Smooth muscle cell (in vitro differentiated cells): ENCODE measurements around the gene CTAGE6. TPM values are rescaled to one million over a fixed set of nuclear protein-coding genes. Genes with fewer than 3 reads are reported as not detected.

Experiments
- polyA plus RNA-seq: library from polyadenylated mRNA; unstranded; fragments of >200 nt; fragmentation: Nextera tagmentation; extraction: Ambion mirVana; gene quantifications from 2 replicates; pipeline ENCODE4 v1.2.1, GENCODE V29; 2016
- small RNA-seq: library from RNA; depleted of rRNA; stranded (forward); fragments of <200 nt; gene quantifications from one replicate; pipeline ENCODE3, GENCODE V24; 2014
- total RNA-seq: library from RNA; depleted of rRNA; stranded (reverse); fragments of >200 nt; gene quantifications from 2 replicates; pipeline ENCODE4 v1.2.3, GENCODE V29; 2014

Gene CTAGE6
- total and polyA plus RNA-seq, 2 experiments from 2014 or later = not detected

Small RNA genes within 50 kb of the gene (small RNA-seq; reads per million reads assigned to genes)
- gene RNU6-267P = not detected

Other genes with a start within 250 kb of the CTAGE6 start
- gene CTAGE15, start 185.9 kb downstream of the CTAGE6 start, total RNA-seq = 0.18 and 1.8 TPM in 2 replicates
- gene CTAGE15, start 185.9 kb downstream of the CTAGE6 start, polyA plus RNA-seq = 0.14 and 0.15 TPM in 2 replicates
- 6.0 and 6.2 TPM in 2 replicates for gene TCAF2, start 136.7 kb downstream of the CTAGE6 start, total RNA-seq
- gene TCAF2, start 136.7 kb downstream of the CTAGE6 start, polyA plus RNA-seq = 3.4 and 4.6 TPM in 2 replicates
- 177 and 237 TPM in 2 replicates for gene TCAF1, start 144.5 kb upstream of the CTAGE6 start, total RNA-seq
- 108 and 147 TPM in 2 replicates for gene TCAF1, start 144.5 kb upstream of the CTAGE6 start, polyA plus RNA-seq
- gene OR2F2, start 177.5 kb upstream of the CTAGE6 start, total RNA-seq = not detected in 2 replicates
- not detected in 2 replicates for gene OR2F2, start 177.5 kb upstream of the CTAGE6 start, polyA plus RNA-seq
- gene OR2F1, start 197.1 kb upstream of the CTAGE6 start, total RNA-seq = not detected in 2 replicates
- gene OR2F1, start 197.1 kb upstream of the CTAGE6 start, polyA plus RNA-seq = not detected in 2 replicates
- not detected in 2 replicates for gene OR6B1, start 242.6 kb upstream of the CTAGE6 start, total RNA-seq
- not detected in 2 replicates for gene OR6B1, start 242.6 kb upstream of the CTAGE6 start, polyA plus RNA-seq